ENCODE data around the gene CHST9. TPM values are rescaled to one million over a fixed set of nuclear protein-coding genes. Genes with fewer than 3 reads are reported as not detected.

CHST9 gene
- total and polyA plus RNA-seq, 7 donors = under 0.01 to 0.11 (median 0.07) TPM; not detected in 2

- Histone ChIP-seq H3K36me3 (ENCODE audit: insufficient read depth in 1 of 2, low read depth in 1 of 2) (no peaks in the 10 kb centered on the region), H3K4me3 (peak overlapping the region; percentile 47), H3K9me3 (no peaks in the 10 kb centered on the region), H3K27me3 (ENCODE audit: insufficient read depth in 3 of 3, low read length in 2 of 3) (no peaks in the 10 kb centered on the region), H3K27ac (peak overlapping the region; percentile 65), H3K4me1 (peaks cover 44% of the 10 kb centered on the region)
- TF ChIP-seq, protein P1, sequence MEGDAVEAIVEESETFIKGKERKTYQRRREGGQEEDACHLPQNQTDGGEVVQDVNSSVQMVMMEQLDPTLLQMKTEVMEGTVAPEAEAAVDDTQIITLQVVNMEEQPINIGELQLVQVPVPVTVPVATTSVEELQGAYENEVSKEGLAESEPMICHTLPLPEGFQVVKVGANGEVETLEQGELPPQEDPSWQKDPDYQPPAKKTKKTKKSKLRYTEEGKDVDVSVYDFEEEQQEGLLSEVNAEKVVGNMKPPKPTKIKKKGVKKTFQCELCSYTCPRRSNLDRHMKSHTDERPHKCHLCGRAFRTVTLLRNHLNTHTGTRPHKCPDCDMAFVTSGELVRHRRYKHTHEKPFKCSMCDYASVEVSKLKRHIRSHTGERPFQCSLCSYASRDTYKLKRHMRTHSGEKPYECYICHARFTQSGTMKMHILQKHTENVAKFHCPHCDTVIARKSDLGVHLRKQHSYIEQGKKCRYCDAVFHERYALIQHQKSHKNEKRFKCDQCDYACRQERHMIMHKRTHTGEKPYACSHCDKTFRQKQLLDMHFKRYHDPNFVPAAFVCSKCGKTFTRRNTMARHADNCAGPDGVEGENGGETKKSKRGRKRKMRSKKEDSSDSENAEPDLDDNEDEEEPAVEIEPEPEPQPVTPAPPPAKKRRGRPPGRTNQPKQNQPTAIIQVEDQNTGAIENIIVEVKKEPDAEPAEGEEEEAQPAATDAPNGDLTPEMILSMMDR (IDR thresholded peaks at IDR 0.05) = no peak
- intact Hi-C loops (cut with DNase I) = loop anchor here (10.0 kb wide), 2 partner anchors 96 to 136 kb away; no protein-coding TSS in a partner anchor
- ATAC-seq (no peak), DNase-seq (no peak)
- 18 to 32% (median 19%) methylated on average over 6 of the region's 6 CpGs for whole genome bisulfite sequencing, 3 donors
Measured at GRCh38 chr18:26868968-26869586, 316.0 kb downstream of the CHST9 start.

- H3K4me1 ChIP-seq = peaks cover 41% of the 10 kb centered on the region
- 50 to 59% (median 54%) methylated on average over 4 of the region's 4 CpGs for WGBS, 3 donors
- DNase-seq = no peak
- H3K9me3 ChIP-seq = no peaks in the 10 kb centered on the region
- H3K36me3 ChIP-seq (ENCODE audit: insufficient read depth in 1 of 2, low read depth in 1 of 2) = no peaks in the 10 kb centered on the region
- no peaks in the 10 kb centered on the region for H3K27me3 ChIP-seq (ENCODE audit: insufficient read depth in 3 of 3, low read length in 2 of 3)
- TF ChIP-seq, protein P1 (IDR thresholded peaks at IDR 0.05) = no peak
- intact Hi-C loops (cut with DNase I) = loop anchor here (10.0 kb wide), 2 partner anchors 97 to 137 kb away; no protein-coding TSS in a partner anchor
- peak overlapping the region; percentile 83 for H3K27ac ChIP-seq
- no peak for ATAC-seq
- no peak overlapping the region for H3K4me3 ChIP-seq
Measured at GRCh38 chr18:26867471-26867870, 317.6 kb downstream of the CHST9 start.

DNA sequence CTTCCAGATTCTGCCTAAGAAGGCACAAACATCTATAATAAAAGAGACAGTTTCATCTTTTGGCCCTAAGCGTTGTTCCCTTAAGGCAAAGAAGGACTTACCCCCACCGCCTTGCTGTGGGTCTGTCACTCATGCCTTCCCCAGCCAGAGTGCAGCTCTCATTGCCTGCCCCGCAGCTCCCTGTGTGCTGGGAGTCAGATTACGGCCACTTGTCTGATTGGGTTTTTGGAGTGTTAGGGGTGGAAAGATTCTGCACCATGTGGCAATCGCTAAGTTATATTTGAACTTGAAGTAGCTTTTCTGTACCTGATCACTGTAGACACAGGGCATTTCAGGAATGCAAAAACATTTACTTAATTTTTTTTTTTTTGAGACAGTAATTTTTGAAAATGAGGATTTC is 319.6 kb downstream of the CHST9 start, which contains the start of gene AQP4:
AQP4 (minus strand) TSS at position 151 of the 400 bp plus-strand sequence; CDS start at position 133, 18 bp downstream.
- peak; percentile 83 to 86 (median 84) for ATAC-seq
- WGBS, 3 donors = 15 to 30% (median 18%) methylated on average over 5 of the region's 5 CpGs
- H3K27me3 ChIP-seq (ENCODE audit: insufficient read depth in 3 of 3, low read length in 2 of 3) = no peaks in the 10 kb centered on the region
- H3K4me3 ChIP-seq = peak within 1 kb of the TSS; percentile 66
- H3K36me3 ChIP-seq (ENCODE audit: insufficient read depth in 1 of 2, low read depth in 1 of 2) = peaks cover 0 to 17% of the 10 kb centered on the region in 2 donors
- H3K27ac ChIP-seq = peak within 1 kb of the TSS; percentile 83
- H3K4me1 ChIP-seq = peaks cover 41% of the 10 kb centered on the region
- intact Hi-C loops (cut with DNase I) = loop anchor here (10.0 kb wide), 2 partner anchors 99 to 139 kb away; no protein-coding TSS in a partner anchor
- peak; percentile 44 to 86 for DNase-seq
- TF ChIP-seq, protein P1 (IDR thresholded peaks at IDR 0.05) = no peak
- no peaks in the 10 kb centered on the region for H3K9me3 ChIP-seq

GRCh38 chr18:26864658-26865057 is 320.4 kb downstream of the CHST9 start:
- TF ChIP-seq, protein P1 (IDR thresholded peaks at IDR 0.05) = no peak
- H3K36me3 ChIP-seq (ENCODE audit: insufficient read depth in 1 of 2, low read depth in 1 of 2) = peaks cover 0 to 26% of the 10 kb centered on the region in 2 donors
- H3K27me3 ChIP-seq (ENCODE audit: insufficient read depth in 3 of 3, low read length in 2 of 3) = no peaks in the 10 kb centered on the region
- peak overlapping the region; percentile 83 for H3K27ac ChIP-seq
- peak overlapping the region; percentile 66 for H3K4me3 ChIP-seq
- intact Hi-C loops (cut with DNase I) = loop anchor here (5.0 to 10.0 kb wide), 3 partner anchors 100 to 140 kb away; no protein-coding TSS in a partner anchor
- WGBS, 3 donors = 22 to 48% (median 38%) methylated on average over 7 of the region's 7 CpGs
- ATAC-seq (peak in 1 of 4 donors; percentile 12), DNase-seq (no peak)
- peaks cover 40% of the 10 kb centered on the region for H3K4me1 ChIP-seq
- H3K9me3 ChIP-seq = no peaks in the 10 kb centered on the region
